Panc1 (cell line): ENCODE measurements around the gene SNX6. TPM values are rescaled to one million over a fixed set of nuclear protein-coding genes. Genes with fewer than 3 reads are reported as not detected.
"Not testable (repeated sequence)": the region's sequence is repeated elsewhere in the genome, so short reads cannot be mapped to it uniquely, and the experiment has no call there.

Experiments used
- ATAC-seq: fragments of 200-7000 bp; cut with Tn5 transposase; 2 replicates; pipeline ENCODE4 v1.9.1; 2020; ENCODE audit warnings: mild to moderate bottlenecking, moderate library complexity
- BruUV-seq: library from RNA; stranded (reverse); fragments of 400-500 nt; replicated peaks from 2 replicates; lab custom pipeline; 2021; lab: Mats Ljungman, UMichigan
- CTCF ChIA-PET: fragments of 300-600 bp; sonication (Branson Sonifier 250); formaldehyde crosslinking; loops from one replicate; lab custom pipeline; 2022; ENCODE audit warnings: antibody characterized with exemption; lab: Charles Lee
- POLR2A ChIA-PET: fragments of 300-600 bp; sonication (Branson Sonifier 250); formaldehyde crosslinking; loops from one replicate; lab custom pipeline; 2022; ENCODE audit warnings: antibody characterized with exemption; lab: Charles Lee
- DNase-seq: peaks from one replicate; pipeline ENCODE4 v3.0.0-alpha.2; 2010; ENCODE audit warnings: low read depth, low spot score
- H3K27ac ChIP-seq: 2 replicates; pipeline ENCODE4 v1.5.1; 2011; ENCODE audit warnings: mild to moderate bottlenecking, low read length, inconsistent platforms
- H3K27me3 ChIP-seq: fragments of 200-500 bp; sonication (Bioruptor generic); 2 replicates; pipeline ENCODE4 v1.6.0; 2014; ENCODE audit warnings: low read length, inconsistent platforms; ENCODE audit not compliant: control insufficient read depth, insufficient read depth
- H3K36me3 ChIP-seq: fragments of 200-500 bp; sonication (Bioruptor generic); 2 replicates; pipeline ENCODE4 v1.5.1; 2014; ENCODE audit warnings: inconsistent platforms, mild to moderate bottlenecking, low read length, moderate library complexity; ENCODE audit not compliant: control insufficient read depth, insufficient read depth
- H3K4me1 ChIP-seq: 2 replicates; pipeline ENCODE4 v1.5.1; 2011; ENCODE audit warnings: inconsistent platforms, mild to moderate bottlenecking, low read length, moderate library complexity; ENCODE audit not compliant: control insufficient read depth, insufficient read depth
- H3K4me3 ChIP-seq, 2 experiments: 2 replicates each; pipeline ENCODE4 v1.5.1; 2011 to 2012; ENCODE audit warnings: low read depth in 2 of 2, low read length in 2 of 2, mild to moderate bottlenecking in 2 of 2, inconsistent platforms in 1 of 2, moderate library complexity in 1 of 2
- H3K9me3 ChIP-seq: fragments of 200-500 bp; sonication (Bioruptor generic); 2 replicates; pipeline ENCODE4 v1.5.1; 2014; ENCODE audit warnings: low read depth, mild to moderate bottlenecking, inconsistent platforms, low read length, moderate library complexity; ENCODE audit not compliant: control insufficient read depth, insufficient read depth
- POLR2AphosphoS5 ChIP-seq: IDR thresholded peaks from 2 replicates; pipeline ENCODE4 v1.6.1; 2012; ENCODE audit warnings: mild to moderate bottlenecking, low read depth, low read length, moderate library complexity
- SIN3A ChIP-seq: IDR thresholded peaks from 2 replicates; pipeline ENCODE4 v1.6.1; 2012; ENCODE audit warnings: low read depth, mild to moderate bottlenecking, low read length, moderate library complexity, borderline replicate concordance; ENCODE audit not compliant: insufficient read depth
- TCF7L2 ChIP-seq: IDR thresholded peaks from 2 replicates; pipeline ENCODE4 v1.6.1; 2011; ENCODE audit warnings: mild to moderate bottlenecking, low read depth, low read length, inconsistent platforms
- in situ Hi-C: cut with HindIII; loops from 2 replicates; pipeline ENCODE4 v1.10.0; 2016; ENCODE audit warnings: low sequenced_read_pairs, low pct_unique_long_range_greater_than_20kb
- intact Hi-C: fragments of 100-400 bp; cut with micrococcal nuclease; formaldehyde crosslinking; loops from one replicate; pipeline ENCODE4 v1.10.0; 2022; ENCODE audit not compliant: unreplicated experiment
- total RNA-seq: library from RNA; stranded (reverse); gene quantifications from one replicate; pipeline ENCODE4 v1.2.1, GENCODE V29; 2021; ENCODE audit not compliant: unreplicated experiment
- TF ChIP-seq, protein P1 (sequence below), 2 experiments: IDR thresholded peaks; 2 replicates each; pipeline ENCODE4 v1.6.1; 2011 to 2012; ENCODE audit warnings: low read depth in 2 of 2, control low read depth in 1 of 2, low read length in 1 of 2, mild to moderate bottlenecking in 1 of 2, moderate library complexity in 1 of 2; ENCODE audit not compliant: insufficient read depth in 1 of 2
- TF ChIP-seq, protein P2 (sequence below): fragments of 450-650 bp; IDR thresholded peaks from 2 replicates; pipeline ENCODE4 v1.5.1; 2017; ENCODE audit warnings: mild to moderate bottlenecking

Gene SNX6
- total RNA-seq, 1 experiment from 2014 or later = 50.9 TPM

DNA sequence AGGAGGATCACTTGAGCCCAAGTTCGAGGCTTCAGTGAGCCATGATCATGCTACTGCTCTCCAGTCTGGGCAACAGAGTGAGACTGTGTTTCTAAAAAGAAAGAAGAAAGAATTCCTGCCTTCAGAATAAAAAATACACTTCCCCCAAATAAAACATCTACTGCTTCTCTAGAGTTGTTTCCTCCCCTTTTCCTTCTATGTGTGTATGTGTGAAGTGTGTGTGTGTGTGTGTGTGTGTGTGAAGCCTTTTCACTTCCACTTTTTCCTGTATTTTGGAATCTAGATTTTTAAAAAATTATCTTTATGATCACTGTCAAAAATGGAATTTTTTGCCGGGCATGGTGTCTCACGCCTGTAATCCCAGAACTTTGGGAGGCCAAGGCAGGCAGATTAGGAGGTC, 12.6 kb upstream of the SNX6 start:
- intact Hi-C loops (no loop called here), in situ Hi-C loops (no loop called here)
- BruUV-seq = no TSS peak
- Histone ChIP-seq H3K4me3 (no peak overlapping the region), H3K27me3 (no peaks in the 10 kb centered on the region), H3K27ac (no peak overlapping the region), H3K9me3 (no peaks in the 10 kb centered on the region), H3K4me1 (no peaks in the 10 kb centered on the region), H3K36me3 (no peaks in the 10 kb centered on the region)
- DNase-seq = no peak
- POLR2A ChIA-PET = no interaction called here
- no peak for ATAC-seq
- TF ChIP-seq, protein P1, sequence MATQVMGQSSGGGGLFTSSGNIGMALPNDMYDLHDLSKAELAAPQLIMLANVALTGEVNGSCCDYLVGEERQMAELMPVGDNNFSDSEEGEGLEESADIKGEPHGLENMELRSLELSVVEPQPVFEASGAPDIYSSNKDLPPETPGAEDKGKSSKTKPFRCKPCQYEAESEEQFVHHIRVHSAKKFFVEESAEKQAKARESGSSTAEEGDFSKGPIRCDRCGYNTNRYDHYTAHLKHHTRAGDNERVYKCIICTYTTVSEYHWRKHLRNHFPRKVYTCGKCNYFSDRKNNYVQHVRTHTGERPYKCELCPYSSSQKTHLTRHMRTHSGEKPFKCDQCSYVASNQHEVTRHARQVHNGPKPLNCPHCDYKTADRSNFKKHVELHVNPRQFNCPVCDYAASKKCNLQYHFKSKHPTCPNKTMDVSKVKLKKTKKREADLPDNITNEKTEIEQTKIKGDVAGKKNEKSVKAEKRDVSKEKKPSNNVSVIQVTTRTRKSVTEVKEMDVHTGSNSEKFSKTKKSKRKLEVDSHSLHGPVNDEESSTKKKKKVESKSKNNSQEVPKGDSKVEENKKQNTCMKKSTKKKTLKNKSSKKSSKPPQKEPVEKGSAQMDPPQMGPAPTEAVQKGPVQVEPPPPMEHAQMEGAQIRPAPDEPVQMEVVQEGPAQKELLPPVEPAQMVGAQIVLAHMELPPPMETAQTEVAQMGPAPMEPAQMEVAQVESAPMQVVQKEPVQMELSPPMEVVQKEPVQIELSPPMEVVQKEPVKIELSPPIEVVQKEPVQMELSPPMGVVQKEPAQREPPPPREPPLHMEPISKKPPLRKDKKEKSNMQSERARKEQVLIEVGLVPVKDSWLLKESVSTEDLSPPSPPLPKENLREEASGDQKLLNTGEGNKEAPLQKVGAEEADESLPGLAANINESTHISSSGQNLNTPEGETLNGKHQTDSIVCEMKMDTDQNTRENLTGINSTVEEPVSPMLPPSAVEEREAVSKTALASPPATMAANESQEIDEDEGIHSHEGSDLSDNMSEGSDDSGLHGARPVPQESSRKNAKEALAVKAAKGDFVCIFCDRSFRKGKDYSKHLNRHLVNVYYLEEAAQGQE (IDR thresholded peaks at IDR 0.05; ENCODE audit: insufficient read depth in 1 of 2, low read depth in 2 of 2, low read length in 1 of 2) = no peak
- TF ChIP-seq TCF7L2 = no peak
- no peak for TF ChIP-seq POLR2AphosphoS5
- TF ChIP-seq, protein P2, sequence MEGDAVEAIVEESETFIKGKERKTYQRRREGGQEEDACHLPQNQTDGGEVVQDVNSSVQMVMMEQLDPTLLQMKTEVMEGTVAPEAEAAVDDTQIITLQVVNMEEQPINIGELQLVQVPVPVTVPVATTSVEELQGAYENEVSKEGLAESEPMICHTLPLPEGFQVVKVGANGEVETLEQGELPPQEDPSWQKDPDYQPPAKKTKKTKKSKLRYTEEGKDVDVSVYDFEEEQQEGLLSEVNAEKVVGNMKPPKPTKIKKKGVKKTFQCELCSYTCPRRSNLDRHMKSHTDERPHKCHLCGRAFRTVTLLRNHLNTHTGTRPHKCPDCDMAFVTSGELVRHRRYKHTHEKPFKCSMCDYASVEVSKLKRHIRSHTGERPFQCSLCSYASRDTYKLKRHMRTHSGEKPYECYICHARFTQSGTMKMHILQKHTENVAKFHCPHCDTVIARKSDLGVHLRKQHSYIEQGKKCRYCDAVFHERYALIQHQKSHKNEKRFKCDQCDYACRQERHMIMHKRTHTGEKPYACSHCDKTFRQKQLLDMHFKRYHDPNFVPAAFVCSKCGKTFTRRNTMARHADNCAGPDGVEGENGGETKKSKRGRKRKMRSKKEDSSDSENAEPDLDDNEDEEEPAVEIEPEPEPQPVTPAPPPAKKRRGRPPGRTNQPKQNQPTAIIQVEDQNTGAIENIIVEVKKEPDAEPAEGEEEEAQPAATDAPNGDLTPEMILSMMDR = no peak
- TF ChIP-seq SIN3A = no peak
- CTCF ChIA-PET = no interaction called here

DNA sequence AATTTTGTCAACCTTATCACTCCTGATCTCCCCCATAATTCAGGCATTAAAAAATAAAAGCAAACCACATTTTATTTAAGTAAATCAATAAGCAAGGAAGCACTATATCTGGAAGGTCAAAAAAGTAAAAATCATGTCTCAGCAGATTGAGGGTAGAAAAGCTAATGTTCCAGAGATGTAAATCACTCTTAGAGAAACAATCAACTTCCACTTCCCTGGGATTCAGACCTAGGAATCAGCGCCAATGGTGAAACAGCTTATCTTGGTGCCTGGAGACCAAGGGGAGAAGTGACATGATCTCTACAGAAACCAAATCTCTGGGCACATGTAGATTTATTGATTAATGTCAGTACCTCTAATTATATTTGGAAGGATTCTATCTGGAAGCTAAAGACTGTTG, 10.9 kb upstream of the SNX6 start:
- no peak overlapping the region for H3K4me3 ChIP-seq
- H3K4me1 ChIP-seq = no peaks in the 10 kb centered on the region
- TF ChIP-seq TCF7L2 (no peak), SIN3A (no peak), POLR2AphosphoS5 (no peak)
- TF ChIP-seq, protein P1 (IDR thresholded peaks at IDR 0.05; ENCODE audit: insufficient read depth in 1 of 2, low read depth in 2 of 2, low read length in 1 of 2) = no peak
- CTCF ChIA-PET = no interaction called here
- no peak overlapping the region for H3K27ac ChIP-seq
- no peak for ATAC-seq
- no TSS peak for BruUV-seq
- intact Hi-C loops (no loop called here), in situ Hi-C loops (no loop called here)
- DNase-seq = no peak
- H3K27me3 ChIP-seq = no peaks in the 10 kb centered on the region
- POLR2A ChIA-PET = no interaction called here
- no peaks in the 10 kb centered on the region for H3K36me3 ChIP-seq
- H3K9me3 ChIP-seq = no peaks in the 10 kb centered on the region

DNA sequence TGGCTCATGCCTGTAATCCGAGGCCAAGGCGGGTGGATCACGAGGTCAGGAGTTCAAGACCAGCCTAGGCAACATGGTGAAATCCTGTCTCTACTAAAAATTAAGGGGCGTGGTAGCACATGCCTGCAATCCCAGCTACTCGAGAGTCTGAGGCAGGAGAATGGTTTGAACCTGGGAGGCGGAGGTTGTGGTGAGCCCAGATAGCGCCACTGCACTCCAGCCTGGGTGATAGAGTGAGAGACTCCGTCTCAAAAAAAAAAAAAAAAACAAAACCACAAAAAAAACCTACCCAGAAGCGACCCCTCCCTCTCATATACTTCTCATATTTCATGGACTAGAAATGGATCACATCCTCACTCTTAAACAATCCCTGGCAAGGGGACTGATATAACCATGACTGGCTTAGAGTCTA, 4.4 kb upstream of the SNX6 start:
- intact Hi-C loops, DNase-seq, CTCF ChIA-PET, BruUV-seq, H3K27me3 ChIP-seq, H3K4me1 ChIP-seq, H3K36me3 ChIP-seq, H3K9me3 ChIP-seq, H3K27ac ChIP-seq, in situ Hi-C loops, ATAC-seq, H3K4me3 ChIP-seq: not testable (repeated sequence)
- POLR2A ChIA-PET = interaction anchor here (0.6 kb wide), 1 partner anchor 23 kb away, joined by 7 read pairs; no protein-coding TSS in a partner anchor
